OCI-LY3 (cell line): ENCODE measurements around the gene PIMREG.

Source experiments
- H2AFZ ChIP-seq: fragments of 200-600, 300-600 bp; shearing (Covaris generic); 2 replicates; pipeline ENCODE4 v1.6.0; 2014; ENCODE audit warnings: antibody characterized with exemption, low read depth, low read length
- H3K27ac ChIP-seq: fragments of 200-600, 300-600 bp; sonication (generic); 2 replicates; pipeline ENCODE4 v1.5.1; 2014; ENCODE audit warnings: mild to moderate bottlenecking, low read length, moderate library complexity, mixed read lengths
- H3K27me3 ChIP-seq: fragments of 200-600, 300-600 bp; sonication (generic); 2 replicates; pipeline ENCODE4 v1.6.1; 2014; ENCODE audit warnings: low read depth, low read length, mixed read lengths
- H3K36me3 ChIP-seq: fragments of 200-600, 300-600 bp; sonication (generic); replicated peaks from 2 replicates; pipeline ENCODE3; 2014; ENCODE audit warnings: low read depth, low read length, mixed read lengths
- H3K4me1 ChIP-seq: fragments of 300-600, 200-600 bp; sonication (generic); 2 replicates; pipeline ENCODE4 v1.6.1; 2014; ENCODE audit warnings: low read length, mixed read lengths
- H3K4me2 ChIP-seq: fragments of 200-600, 300-600 bp; sonication (generic); 2 replicates; pipeline ENCODE4 v1.6.1; 2014; ENCODE audit warnings: low read length, mixed read lengths
- H3K4me3 ChIP-seq: fragments of 300-600, 200-600 bp; sonication (generic); 2 replicates; pipeline ENCODE4 v1.5.1; 2014; ENCODE audit warnings: antibody characterized with exemption, mild to moderate bottlenecking, low read length, moderate library complexity
- H3K79me2 ChIP-seq: fragments of 300-600, 200-600 bp; shearing (Covaris generic); 2 replicates; pipeline ENCODE4 v1.6.1; 2014; ENCODE audit warnings: mild to moderate bottlenecking, low read length, mixed read lengths
- H3K9ac ChIP-seq: fragments of 300-600, 200-600 bp; shearing (Covaris generic); 2 replicates; pipeline ENCODE4 v1.6.0; 2014; ENCODE audit warnings: mild to moderate bottlenecking, low read length, moderate library complexity
- H3K9me3 ChIP-seq: fragments of 200-600, 300-600 bp; shearing (Covaris generic); 2 replicates; pipeline ENCODE4 v1.6.1; 2014; ENCODE audit warnings: low read length, mixed read lengths; ENCODE audit not compliant: insufficient read depth
- H4K20me1 ChIP-seq: fragments of 200-600, 300-600 bp; sonication (generic); 2 replicates; pipeline ENCODE4 v1.6.1; 2016; ENCODE audit warnings: low read length, mixed read lengths; ENCODE audit not compliant: insufficient read depth
- EZH2phosphoT487 ChIP-seq: fragments of 200-600 bp; shearing (Covaris generic); IDR thresholded peaks from 2 replicates; pipeline ENCODE4 v1.6.1; 2018; ENCODE audit warnings: antibody characterized with exemption, mixed run types, low read depth
- TF ChIP-seq, protein P1 (sequence below): fragments of 200-600, 300-600 bp; sonication (generic); IDR thresholded peaks from 2 replicates; pipeline ENCODE4 v1.5.1; 2014; ENCODE audit warnings: antibody characterized with exemption, low read length, low read depth

PIMREG gene

DNA sequence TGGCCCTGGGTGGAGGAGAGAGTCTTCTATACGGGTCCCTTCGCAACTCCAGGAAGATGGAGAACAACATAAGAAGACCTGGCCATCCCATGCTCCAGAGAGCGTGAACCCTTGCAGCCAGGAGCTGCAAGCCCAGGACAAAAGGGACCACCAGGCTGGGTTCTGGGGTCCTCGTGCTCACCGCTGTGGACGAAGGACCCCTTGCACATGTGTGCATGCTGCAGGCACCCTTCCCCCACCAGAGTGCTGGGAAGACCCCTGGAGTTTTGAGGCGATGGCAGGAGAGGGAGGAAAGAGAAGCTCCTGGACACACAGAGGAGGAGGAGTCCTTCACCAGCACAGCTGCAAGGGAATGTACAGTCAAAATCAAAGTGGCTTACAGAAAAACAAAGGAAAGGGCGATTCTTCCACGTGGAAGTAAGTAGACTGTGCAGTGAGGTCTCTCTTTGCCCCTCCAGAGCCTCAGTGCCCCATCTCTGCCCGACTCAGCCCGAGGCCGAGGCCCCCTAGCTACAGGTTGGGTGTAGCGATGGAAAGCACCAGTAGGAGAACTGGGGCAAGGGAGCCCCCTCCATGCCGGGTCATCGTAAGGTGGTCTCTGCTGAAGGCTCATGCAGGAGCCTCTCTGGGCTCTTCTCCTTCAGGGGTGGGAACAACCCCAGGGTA is 51.3 kb downstream of the PIMREG start:
- no peak overlapping the region for H3K9ac ChIP-seq
- H3K27me3 ChIP-seq = no peaks in the 10 kb centered on the region
- H3K4me1 ChIP-seq = no peaks in the 10 kb centered on the region
- H4K20me1 ChIP-seq = no peaks in the 10 kb centered on the region
- no peak overlapping the region for H3K27ac ChIP-seq
- no peaks in the 10 kb centered on the region for H3K79me2 ChIP-seq
- no peak overlapping the region for H2AFZ ChIP-seq
- no peak overlapping the region for H3K4me2 ChIP-seq
- TF ChIP-seq, protein P1, sequence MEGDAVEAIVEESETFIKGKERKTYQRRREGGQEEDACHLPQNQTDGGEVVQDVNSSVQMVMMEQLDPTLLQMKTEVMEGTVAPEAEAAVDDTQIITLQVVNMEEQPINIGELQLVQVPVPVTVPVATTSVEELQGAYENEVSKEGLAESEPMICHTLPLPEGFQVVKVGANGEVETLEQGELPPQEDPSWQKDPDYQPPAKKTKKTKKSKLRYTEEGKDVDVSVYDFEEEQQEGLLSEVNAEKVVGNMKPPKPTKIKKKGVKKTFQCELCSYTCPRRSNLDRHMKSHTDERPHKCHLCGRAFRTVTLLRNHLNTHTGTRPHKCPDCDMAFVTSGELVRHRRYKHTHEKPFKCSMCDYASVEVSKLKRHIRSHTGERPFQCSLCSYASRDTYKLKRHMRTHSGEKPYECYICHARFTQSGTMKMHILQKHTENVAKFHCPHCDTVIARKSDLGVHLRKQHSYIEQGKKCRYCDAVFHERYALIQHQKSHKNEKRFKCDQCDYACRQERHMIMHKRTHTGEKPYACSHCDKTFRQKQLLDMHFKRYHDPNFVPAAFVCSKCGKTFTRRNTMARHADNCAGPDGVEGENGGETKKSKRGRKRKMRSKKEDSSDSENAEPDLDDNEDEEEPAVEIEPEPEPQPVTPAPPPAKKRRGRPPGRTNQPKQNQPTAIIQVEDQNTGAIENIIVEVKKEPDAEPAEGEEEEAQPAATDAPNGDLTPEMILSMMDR = no peak
- no peak for TF ChIP-seq EZH2phosphoT487
- no peaks in the 10 kb centered on the region for H3K9me3 ChIP-seq
- no peak overlapping the region for H3K4me3 ChIP-seq
- H3K36me3 ChIP-seq = no peaks in the 10 kb centered on the region

DNA sequence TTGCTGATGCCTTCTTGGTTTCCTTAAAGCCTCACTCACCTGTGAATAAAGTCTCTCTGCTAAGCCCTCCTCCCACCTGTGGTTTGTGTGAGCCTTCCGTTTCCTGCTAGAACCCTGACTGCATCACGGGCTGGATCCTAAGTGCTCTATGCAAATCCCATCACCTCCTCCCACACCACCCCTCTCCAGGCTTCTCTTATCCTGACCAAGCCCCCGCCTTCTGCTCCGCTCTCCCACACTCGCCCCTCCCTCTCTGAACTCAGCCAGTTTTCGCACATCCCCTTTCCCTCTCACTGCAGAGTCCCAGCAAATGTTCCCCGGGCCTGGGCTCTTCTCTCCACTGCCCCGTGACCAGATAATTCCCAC is 51.8 kb downstream of the PIMREG start:
- no peaks in the 10 kb centered on the region for H3K79me2 ChIP-seq
- H4K20me1 ChIP-seq = no peaks in the 10 kb centered on the region
- H3K9me3 ChIP-seq = no peaks in the 10 kb centered on the region
- TF ChIP-seq, protein P1 = no peak
- no peak for TF ChIP-seq EZH2phosphoT487
- no peaks in the 10 kb centered on the region for H3K4me1 ChIP-seq
- no peak overlapping the region for H3K27ac ChIP-seq
- H3K27me3 ChIP-seq = no peaks in the 10 kb centered on the region
- H2AFZ ChIP-seq = no peak overlapping the region
- H3K4me2 ChIP-seq = no peak overlapping the region
- H3K36me3 ChIP-seq = no peaks in the 10 kb centered on the region
- H3K9ac ChIP-seq = no peak overlapping the region
- H3K4me3 ChIP-seq = no peak overlapping the region

DNA sequence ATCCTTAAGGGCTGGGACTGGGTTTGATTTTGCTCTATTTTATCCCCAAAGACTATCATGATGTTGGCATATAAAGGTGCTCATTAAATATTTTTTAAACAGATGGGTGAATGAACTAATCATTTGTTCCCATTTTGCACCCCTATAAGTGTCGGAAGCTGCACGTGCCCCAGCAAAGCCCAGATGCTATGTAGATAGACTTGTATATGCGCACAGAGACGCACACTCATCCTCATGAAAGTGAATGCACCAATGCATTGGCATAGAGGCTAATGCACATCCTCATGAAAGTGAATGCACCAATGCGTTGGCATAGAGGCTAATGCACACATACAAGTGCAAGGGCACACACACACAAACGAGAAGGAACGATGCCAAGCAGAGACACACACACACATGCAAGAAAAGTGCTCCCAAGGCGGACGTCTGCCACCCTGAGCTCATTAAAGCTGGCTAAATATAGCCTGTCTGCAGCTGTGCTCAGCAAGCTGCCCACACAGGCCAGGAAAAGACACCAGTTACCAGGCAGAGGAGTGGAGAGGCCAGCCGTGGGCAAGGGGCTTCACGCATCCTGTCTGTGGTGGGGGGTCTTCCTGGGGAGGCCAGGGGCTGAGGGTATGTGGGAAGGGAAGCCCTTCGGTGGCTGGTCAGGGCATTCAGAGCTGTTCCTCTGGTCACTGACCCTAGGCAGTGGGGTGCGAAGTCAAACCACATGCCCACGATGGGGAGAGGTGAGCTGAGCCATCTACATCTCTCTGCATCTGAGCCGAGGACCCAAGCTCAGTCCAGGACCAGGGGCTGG is 52.6 kb downstream of the PIMREG start:
- Histone ChIP-seq H3K9me3 (no peaks in the 10 kb centered on the region), H3K4me3 (no peak overlapping the region), H4K20me1 (no peaks in the 10 kb centered on the region), H3K4me1 (no peaks in the 10 kb centered on the region), H3K9ac (no peak overlapping the region), H3K36me3 (no peaks in the 10 kb centered on the region), H3K79me2 (no peaks in the 10 kb centered on the region), H2AFZ (no peak overlapping the region), H3K4me2 (no peak overlapping the region), H3K27ac (no peak overlapping the region), H3K27me3 (no peaks in the 10 kb centered on the region)
- TF ChIP-seq, protein P1 = no peak
- TF ChIP-seq EZH2phosphoT487 = no peak

DNA sequence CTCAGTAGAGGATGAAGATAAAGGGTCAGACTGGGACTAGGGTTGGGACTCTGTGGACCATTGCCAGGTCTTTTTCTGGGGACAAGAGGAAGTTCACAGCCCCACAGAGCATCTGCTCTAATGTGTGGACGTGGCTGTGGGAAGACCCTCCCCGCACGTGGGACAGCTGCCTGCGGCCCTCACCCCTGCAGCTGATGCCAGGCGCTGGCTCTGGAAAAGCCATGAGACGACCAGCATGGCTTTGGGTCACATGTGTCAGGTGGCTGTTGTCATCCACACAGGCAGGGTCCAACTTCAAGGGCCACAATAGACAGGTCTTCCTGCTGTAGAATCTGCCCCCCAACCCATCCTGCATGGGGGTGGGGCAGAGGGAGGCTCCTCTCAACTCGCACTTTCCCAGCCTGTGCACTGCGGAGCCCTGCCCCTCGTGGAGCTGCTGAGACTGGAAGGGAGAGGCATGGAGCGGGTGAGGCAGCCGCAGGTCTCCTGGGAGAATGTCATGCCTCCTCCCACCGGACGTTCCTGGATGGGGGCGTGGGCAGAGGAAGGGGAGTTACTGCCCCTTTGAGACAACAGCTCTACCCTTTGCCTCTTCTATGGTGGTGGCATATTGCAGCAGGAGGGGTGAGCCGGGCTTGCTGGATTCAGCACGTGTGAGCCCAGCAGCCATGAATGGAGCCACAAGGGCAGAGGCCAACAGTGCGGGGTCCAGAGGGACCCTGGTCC is 53.4 kb downstream of the PIMREG start:
- Histone ChIP-seq H4K20me1 (no peaks in the 10 kb centered on the region), H3K4me3 (no peak overlapping the region), H3K9me3 (no peaks in the 10 kb centered on the region), H3K4me2 (no peak overlapping the region), H3K27ac (no peak overlapping the region), H3K27me3 (no peaks in the 10 kb centered on the region), H3K36me3 (no peaks in the 10 kb centered on the region), H2AFZ (no peak overlapping the region), H3K79me2 (no peaks in the 10 kb centered on the region), H3K4me1 (no peaks in the 10 kb centered on the region), H3K9ac (no peak overlapping the region)
- TF ChIP-seq EZH2phosphoT487 = no peak
- TF ChIP-seq, protein P1 = no peak
